Measurements from ENCODE around the gene PTPRN. TPM values are rescaled to one million over a fixed set of nuclear protein-coding genes. Genes with fewer than 3 reads are reported as not detected.

The PTPRN gene
- total RNA-seq, 4 donors from 2014 or later: 0.12 to 1.0 TPM; not detected in 2

- DNase-seq (ENCODE audit: low spot score): no peak
- TF ChIP-seq CTCF (IDR thresholded peaks at IDR 0.05): no peak
Measured at GRCh38 chr2:219308142-219309101, 779 bp downstream of the PTPRN start.

GRCh38 chr2:219306047-219306446 lies 3.2 kb downstream of the PTPRN start:
- no peak for TF ChIP-seq CTCF (IDR thresholded peaks at IDR 0.05)
- DNase-seq (ENCODE audit: low spot score) (no peak), ATAC-seq (ENCODE audit: low FRiP score) (no peak)

More at GRCh38 chr2:219308142-219309101, 779 bp downstream of the PTPRN start:
- peak; percentile 71 for ATAC-seq (ENCODE audit: low FRiP score)

GRCh38 chr2:219304223-219304622 lies 5.0 kb downstream of the PTPRN start:
- ATAC-seq (ENCODE audit: low FRiP score): no peak
- TF ChIP-seq CTCF (IDR thresholded peaks at IDR 0.05): no peak
- DNase-seq (ENCODE audit: low spot score): no peak

GRCh38 chr2:219302412-219302968 lies 6.7 kb downstream of the PTPRN start:
- DNase-seq (ENCODE audit: low spot score): no peak
- ATAC-seq (ENCODE audit: low FRiP score): no peak
- TF ChIP-seq CTCF (IDR thresholded peaks at IDR 0.05): no peak

GRCh38 chr2:219300022-219300421 lies 9.2 kb downstream of the PTPRN start:
- no peak for TF ChIP-seq CTCF (IDR thresholded peaks at IDR 0.05)
- ATAC-seq (ENCODE audit: low FRiP score) (no peak), DNase-seq (ENCODE audit: low spot score) (no peak)

- ATAC-seq (ENCODE audit: low FRiP score) (no peak), DNase-seq (ENCODE audit: low spot score) (no peak)
- TF ChIP-seq CTCF (IDR thresholded peaks at IDR 0.05): no peak
Measured at GRCh38 chr2:219299372-219299760, 9.8 kb downstream of the PTPRN start.

All from omental fat pad (tissue), 4 donors.